T-helper 22 cell (primary cell): ENCODE data around the gene MBP.
"Not testable (repeated sequence)": the region's sequence is repeated elsewhere in the genome, so short reads cannot be mapped to it uniquely, and the experiment has no call there.

ENCODE experiments used
- DNase-seq: peaks from one replicate; pipeline ENCODE4 v3.0.0-alpha.2; 2020; ENCODE audit warnings: low read depth

MBP gene

DNA sequence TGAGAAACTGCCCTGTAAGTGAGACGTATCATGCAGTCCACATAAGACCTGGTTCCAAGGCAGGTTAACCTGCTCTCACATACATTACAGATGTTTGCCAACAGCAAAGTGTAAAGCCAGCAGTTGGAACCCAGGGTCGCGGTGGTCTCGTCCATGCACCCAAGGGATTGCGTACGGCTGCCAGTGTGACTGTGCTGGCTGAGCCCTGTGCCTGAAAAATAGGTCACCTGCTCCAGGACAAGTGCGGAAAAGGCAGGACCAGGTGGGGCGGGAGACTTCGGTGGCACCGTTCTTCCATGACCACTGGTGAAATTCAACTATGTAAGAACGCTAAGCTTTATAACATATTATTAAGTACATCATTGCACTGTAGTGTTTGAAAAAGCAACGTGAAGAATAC, 110.5 kb downstream of the MBP start:
- no peak for DNase-seq

DNA sequence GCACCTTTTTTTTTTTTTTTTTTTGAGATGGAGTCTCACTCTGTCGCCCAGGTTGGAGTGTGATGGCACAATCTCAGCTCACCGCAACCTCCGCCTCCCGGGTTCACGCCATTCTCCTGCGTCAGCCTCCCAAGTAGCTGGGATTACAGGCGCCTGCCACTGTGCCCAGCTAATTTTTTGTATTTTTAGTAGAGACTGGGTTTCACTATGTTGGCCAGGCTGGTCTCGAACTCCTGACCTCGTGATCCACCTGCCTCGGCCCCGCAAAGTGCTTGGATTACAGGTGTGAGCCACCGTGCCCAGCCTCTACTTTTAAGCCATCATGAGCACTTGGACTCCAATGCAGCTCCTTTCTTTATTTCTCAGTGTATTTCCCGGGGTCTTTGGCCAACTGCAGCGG, 111.1 kb downstream of the MBP start:
- DNase-seq, result not testable (repeated sequence)

DNA sequence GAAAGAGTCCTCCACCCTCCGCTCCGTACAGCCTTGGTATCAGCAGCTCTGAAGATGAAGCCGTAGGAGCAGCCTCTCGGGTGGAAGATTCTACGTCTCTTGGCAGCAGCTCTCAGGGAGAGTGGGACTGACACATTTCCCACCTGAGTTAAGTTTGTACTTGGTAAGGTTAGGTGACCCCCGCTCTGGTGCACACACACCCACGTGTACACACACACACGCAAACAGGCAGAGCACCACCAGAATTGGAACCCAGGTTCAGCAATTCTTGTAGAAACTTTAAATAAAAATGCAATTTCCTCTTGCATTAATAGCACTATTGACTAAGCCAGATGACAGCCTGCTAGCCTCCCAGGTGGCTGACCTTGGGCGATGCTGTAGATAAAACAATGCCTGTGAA, 111.5 kb downstream of the MBP start:
- DNase-seq, result no peak

- DNase-seq, result no peak
Observed at GRCh38 chr18:77020561-77020960, 112.0 kb downstream of the MBP start.

GRCh38 chr18:77019641-77020040, 112.9 kb downstream of the MBP start:
- DNase-seq, result no peak

DNA sequence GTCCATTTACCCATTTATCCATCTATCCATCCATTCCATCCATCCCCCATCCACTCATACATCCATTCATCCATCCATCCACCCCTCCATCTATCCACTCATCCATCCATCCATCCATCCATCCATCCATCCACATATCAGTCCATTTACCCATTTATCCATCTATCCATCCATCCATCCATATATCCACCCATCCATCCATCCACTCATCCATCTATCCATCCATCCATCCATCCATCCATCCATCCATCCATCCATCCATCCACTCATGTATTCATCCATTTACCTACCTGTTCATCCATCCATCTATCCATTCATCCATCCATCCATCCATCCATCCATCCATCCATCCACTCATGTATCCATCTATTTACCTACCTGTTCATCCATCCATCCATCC, 113.9 kb downstream of the MBP start:
- not testable (repeated sequence) for DNase-seq

- no peak for DNase-seq
Observed at GRCh38 chr18:77017355-77017754, 115.2 kb downstream of the MBP start.

DNA sequence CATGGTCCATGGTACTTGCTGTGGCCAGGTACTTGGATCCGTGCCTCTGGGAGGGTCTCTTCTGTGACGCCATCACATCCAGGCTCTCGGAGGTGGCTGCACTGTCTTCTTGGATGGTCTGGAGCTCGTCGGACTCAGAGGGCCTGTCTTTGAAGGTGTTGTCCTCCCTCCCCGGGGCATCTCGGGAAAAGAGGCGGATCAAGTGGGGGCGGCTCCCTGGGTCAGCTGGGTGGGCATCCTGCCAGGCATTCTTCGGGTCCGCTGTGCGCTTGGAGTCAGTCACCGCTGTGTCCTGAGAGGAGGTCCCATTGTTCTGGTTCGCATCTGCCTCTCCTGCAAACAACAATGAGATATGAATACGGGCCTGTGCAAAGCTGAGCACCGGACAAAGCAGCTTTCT, 115.6 kb downstream of the MBP start:
- DNase-seq, result no peak

DNA sequence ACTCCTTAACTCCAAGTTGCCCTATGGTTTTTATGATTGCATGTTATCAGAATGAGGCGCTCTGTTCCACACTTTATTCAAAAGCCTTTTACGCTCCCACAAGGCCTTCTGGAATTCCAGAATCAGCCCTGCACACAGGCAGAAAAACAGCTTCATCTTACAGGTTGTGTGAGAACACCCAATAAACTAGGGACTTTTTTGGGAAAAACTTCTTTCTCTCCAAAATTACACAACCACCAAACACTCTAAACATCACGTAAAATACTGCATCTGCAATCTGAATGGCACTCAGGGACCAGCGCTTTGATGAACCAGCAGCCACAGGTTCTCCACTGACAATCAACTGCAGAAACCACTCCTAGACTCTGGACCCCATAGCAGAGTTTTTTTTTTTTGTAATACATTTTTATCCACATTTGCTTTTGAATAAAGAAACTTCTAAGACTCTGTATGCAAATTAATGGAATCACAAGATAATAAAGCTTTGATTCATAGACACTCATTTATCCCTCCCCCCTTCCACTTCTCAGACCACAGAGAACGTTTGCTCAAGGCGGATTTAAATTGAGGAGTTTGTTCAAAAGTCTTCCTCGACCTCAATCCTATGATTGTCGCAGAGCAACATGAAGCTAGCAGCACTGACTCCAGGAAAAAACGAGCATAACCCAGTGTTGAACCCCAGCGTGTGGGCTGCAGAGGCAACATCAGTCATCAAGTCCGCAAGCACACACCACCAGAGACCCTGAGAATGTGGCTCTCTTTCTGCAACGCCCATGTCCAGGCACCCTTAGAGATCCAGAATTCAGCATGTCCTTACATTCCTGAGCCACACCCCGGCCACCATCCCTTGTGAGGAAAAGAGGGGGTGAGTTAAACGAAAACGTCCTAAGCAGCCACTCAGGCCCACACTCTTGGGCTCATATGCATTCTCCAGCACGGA, 116.5 kb downstream of the MBP start:
- DNase-seq, result no peak

DNA sequence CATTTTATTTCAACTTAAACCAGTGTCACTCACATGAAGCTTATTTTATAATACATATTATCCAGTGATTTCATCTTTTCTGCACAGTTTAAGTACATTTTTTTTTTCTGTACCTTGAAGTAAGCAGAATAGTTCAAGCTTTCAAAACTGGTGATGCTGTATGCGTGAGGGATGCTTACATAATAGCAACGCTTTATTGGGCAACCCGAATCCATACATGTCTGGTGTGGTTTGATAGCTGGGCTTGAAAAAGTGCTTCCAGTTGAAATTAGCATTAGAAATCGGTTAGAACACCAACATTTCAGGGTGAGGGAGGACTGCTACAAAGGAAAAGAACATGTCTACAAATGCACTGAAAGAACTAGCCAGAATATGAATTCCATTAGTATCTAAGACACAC, 117.4 kb downstream of the MBP start:
- DNase-seq, result no peak

DNA sequence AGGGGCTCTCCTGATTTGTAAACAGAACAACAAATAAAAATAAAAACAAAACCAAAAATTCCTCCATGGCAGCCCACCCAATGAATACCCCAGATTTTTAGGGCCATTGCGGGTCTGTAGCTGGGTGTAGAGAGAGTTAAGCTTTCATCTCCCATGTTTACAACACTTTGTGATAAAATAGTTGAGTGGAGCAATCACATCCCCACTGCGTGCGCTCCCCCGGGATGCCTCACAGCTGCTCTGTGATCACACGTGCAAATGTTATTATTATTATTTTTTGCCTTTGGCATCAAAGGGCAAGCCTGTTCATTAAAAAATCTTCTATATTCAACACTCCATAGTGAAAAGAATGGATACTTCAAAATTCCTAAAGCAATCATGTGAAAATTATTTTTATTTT, 118.0 kb downstream of the MBP start:
- no peak for DNase-seq

GRCh38 chr18:77013811-77014521, 118.6 kb downstream of the MBP start:
- no peak for DNase-seq

- no peak for DNase-seq
Observed at GRCh38 chr18:77012806-77013541, 119.6 kb downstream of the MBP start.

- no peak for DNase-seq
Observed at GRCh38 chr18:77012120-77012519, 120.5 kb downstream of the MBP start.

DNA sequence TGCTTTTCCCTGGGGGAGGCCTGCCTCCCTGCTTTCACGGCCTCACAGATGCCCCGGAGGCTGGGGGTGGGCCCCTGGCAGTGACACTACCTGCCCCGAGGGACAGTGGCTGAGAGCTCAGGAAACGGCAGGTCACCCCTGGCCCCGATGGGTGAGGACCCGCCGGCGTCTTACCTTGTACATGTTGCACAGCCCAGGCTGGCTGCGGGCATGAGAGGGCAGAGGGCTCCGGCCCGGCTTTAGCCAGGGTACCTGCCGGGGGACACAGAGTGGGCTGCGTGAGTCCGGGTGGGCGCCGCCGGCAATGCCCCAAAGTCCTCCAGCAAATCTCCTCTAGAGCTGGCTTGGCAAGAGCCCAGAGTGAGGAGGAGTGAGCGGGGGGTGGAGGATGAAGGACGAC, 122.9 kb downstream of the MBP start:
- DNase-seq, result no peak

DNA sequence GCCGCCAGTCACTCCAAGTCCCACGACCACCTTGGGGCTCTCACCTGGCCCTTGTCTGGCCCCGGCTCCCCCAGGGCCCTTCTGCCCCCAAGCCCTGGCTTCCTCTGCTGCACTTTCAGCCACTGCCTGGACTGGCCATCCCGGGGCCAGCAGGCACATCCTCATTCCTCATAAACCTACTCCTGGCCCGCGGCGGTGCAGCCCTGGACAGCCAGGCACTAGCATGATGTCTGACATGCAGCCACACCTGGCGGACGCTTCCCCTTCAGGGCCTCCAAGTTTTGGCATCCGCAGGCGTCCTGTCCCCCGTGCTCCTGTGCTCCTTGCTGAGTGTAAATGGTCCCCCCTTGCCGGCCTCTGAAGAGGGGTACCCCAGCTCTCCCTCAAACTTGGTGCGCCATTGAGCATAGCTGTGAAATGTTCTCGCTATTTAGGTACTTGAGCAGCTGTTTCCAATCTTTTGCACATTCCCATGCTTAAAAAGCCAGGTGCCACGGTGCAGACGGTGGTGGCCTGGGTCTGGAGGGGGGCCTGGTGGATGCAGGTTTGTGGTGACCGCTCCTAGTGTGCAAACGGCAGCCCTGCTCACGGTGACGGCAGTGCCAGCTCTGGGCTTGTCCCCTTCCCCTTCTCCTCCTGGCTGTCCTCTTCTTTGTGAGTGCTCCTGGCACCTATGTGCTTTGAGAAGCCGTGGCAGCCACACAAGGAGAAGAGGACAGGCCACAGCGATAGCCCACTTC, 123.8 kb downstream of the MBP start:
- DNase-seq, result no peak

DNA sequence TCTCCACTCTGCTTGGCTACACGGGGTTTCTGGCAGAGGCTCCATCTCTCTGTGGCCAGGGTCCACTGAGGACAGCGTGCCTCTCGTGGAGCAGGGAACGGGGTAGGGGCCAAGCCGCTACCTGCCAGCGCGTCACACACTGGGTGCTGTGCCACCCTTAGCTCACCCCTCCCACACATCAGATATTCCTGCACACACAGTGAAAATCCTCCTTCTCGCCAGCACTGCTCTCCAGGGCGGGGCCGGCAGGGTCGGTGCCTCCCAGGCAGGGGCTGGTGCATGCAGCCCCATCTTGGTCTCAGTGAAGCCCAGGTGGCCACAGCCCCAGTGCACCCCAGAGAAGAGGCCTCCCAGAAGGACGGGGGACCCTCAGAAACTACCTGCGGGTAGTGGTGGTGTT, 124.6 kb downstream of the MBP start:
- DNase-seq, result no peak

- DNase-seq, result no peak
Observed at GRCh38 chr18:77007251-77007650, 125.3 kb downstream of the MBP start.

DNA sequence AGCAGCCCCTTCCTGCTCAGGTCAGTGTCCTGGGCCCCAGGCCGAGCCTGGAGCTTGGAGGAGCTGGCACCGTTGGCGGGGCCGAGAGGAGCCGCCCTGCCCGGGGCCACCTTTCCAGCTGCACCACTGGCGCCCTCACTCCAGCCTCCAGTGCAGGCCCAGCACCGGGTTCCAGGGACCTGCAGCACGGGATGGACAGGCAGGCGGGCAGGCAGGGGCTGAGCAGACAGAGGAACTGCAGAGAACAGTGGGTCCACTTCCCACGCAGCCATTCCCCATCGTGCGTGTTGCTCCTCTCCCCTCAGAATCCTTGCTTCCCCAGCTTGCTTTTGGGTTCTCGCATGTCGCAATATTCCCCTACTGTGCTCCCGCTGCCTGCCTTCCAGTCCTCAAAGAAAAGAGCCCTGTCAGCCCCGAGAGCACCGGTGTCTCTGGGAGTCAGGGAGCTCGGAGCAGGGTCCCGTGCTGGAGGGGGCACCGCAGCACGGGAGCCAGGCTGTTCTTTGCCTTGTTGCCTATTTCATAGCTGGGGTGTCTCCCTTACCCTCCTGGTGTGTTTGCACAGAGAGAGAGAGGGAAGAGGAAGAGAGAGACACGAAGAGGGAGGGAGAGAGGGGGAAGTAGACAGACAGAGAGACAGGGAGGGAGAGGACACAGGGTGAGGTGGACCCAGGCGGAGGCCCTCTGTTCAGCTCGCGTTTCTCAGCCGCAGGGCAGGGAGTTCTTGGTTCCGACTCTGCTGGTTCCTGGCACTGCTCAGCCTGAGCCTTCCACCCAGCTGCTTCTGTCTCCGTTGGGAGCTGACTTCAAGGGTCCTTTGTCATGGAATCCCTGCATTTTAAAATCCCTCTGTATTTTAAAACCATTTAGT, 126.0 kb downstream of the MBP start:
- DNase-seq, result no peak

DNA sequence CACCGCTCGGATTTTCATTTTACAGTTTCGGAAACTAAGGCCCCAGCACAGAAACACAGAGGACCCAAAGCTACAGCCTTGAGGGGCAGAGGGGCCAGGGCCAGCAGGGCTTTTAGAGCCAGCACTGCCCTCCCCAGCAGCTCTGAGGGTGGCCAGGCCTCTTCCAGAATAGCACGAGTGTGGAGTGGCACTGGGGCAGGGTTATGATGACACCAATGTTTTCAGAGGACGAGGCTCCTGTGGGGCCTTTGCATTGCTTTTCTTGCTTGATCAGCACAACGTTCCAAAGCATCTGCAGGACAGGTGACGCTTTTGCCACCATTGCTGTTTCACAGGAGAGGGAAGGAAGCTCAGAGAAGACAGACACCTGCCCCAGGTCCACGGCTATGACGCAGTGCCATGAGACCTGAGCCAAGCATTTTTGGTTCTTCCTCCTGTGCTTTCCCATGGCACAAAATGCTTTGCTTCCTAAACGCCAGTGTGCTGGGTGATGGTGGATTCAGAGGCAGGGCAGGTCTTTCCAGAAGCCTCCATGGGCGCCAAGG, 126.9 kb downstream of the MBP start:
- no peak for DNase-seq
